Measurements from ENCODE around the gene FUT7.

DNA sequence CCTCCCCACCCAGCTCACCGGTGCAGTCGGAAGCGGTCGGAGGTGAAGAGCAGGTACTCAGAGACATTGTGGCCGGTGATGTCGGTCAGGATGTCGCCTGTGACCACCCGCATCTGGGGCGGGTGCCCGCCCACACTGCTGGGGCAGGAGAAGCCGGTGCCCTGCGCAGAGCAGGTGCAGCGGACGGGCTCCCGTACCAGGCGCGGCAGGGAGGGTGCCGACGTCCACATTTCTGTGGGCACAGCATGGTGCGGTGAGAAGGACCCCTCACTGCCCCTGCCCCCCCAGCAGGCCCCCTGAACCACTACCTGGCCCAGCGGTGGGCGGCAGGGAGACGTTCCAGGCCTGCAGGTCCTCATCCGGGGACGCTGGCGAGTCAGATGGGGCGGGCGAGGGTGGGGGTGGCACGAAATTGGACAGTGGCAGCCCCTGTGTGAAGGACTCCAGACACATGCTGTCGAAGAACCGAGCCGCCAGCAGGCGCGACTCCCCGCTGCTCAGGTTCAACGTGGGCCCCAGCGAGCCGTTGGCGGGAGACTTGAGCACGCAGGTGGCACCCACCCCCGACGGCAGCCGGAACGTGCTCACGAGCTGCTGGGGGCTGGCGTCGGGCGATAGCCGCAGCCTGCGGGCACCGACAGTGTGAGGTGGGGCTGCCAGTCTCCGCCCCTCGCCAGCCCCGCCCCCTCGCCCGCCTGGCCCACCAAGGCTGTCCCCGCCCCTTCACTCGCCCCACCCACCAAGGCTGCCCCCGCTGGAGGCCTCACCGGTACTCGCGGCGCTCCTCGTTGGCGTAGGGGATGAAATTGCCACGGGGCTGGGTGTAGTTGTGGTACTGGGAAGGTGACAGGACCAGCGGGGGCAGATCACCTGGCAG is 19.0 kb downstream of the FUT7 start:
- TF ChIP-seq CTCF (IDR thresholded peaks at IDR 0.05) (no peak), POLR2A (IDR thresholded peaks at IDR 0.05) (no peak)

Data from tibial nerve (tissue), 3 donors.